ENCODE results near the gene SUPT4H1.
A peak's percentile ranks its signal among the peaks of the same experiment; 100 is the strongest.

Gene SUPT4H1

DNA sequence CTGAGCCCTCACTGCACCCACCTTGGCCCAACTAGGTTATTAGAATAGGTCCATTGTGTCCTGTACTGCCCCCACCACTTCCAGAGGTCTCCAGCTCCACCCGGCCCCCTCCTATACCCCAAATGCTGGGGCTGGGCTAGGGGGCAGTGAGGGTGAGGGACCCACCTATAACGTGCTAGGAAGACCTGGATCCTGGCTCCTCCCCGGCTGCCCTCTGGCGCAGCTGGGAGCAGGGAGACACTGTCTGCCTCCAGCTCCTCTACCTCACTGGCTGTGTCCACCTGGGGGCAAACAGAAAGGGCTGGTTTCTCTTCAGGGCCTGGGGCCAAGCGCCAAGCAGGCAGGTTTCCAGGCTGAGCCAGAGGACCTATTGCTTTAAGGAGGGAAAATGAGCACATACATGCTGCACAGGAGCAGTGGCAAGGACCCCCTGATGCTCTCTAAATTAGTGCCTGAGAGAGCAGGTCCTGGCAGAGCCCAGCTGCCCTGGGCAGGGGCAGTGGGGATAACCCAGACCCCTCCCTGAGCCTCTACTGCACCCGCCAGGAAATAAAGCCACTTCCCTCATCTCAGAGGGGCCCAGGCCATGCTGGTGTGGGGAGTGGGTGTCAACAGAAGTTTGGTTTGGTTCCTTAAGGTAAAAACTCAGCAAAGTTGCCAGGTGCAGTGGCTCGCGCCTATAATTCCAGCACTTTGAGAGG lies 35.6 kb downstream of the SUPT4H1 start:
- no peak for DNase-seq

DNA sequence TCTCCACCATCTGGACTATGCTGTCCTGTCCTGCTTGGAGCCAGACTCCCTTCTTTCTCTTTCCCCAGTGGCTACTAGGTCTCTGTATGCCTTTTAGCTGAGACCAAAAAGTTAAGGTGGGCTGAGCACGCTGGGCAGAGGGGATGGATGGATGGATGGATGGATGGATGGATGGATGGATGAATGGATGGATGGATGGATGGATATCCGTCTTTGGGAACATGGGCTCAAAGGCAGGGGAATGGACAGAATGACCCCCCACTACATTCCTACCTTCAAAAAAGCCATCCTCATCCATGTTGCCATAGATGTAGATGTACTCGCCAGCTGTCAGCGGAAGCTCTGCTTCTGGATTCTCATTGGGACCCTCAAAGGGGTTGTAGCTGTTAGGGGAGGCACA lies 36.3 kb downstream of the SUPT4H1 start:
- DNase-seq: no peak

DNA sequence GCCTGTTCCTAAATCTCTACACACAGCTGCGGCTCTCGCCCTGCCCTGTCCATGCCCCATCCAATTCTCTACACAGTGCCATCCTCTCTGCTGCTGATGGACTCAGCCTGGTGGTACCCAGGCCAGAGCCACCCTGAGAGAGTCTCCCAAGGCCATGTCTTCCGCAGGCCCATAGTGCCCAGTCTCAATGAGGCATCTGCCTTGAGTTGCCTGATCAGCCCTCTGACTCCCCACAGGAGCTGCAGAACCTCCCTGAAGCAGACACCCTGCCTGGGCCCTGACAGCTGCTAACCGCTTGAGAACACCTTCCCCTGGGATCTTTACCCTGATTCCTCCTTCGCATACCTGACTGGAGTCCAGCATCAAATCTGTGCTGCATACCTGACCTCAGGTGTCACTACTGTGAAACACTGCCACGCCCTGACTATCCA lies 36.7 kb downstream of the SUPT4H1 start:
- DNase-seq: no peak

DNA sequence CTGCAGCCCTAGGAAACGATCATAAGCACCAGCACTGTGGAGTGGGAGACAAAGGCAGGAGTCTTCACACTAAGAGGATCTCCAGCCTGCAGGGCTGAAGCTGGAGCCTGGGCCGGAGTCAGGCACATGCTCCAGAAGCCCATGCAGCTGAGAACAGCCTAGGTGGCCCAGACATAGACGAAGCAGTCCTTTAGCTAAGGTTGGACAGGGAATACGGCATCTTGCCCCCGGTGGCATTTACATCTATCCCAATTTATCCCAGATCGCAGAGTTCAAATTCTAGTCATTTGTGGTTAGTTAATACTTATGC lies 37.3 kb downstream of the SUPT4H1 start:
- DNase-seq: no peak

DNA sequence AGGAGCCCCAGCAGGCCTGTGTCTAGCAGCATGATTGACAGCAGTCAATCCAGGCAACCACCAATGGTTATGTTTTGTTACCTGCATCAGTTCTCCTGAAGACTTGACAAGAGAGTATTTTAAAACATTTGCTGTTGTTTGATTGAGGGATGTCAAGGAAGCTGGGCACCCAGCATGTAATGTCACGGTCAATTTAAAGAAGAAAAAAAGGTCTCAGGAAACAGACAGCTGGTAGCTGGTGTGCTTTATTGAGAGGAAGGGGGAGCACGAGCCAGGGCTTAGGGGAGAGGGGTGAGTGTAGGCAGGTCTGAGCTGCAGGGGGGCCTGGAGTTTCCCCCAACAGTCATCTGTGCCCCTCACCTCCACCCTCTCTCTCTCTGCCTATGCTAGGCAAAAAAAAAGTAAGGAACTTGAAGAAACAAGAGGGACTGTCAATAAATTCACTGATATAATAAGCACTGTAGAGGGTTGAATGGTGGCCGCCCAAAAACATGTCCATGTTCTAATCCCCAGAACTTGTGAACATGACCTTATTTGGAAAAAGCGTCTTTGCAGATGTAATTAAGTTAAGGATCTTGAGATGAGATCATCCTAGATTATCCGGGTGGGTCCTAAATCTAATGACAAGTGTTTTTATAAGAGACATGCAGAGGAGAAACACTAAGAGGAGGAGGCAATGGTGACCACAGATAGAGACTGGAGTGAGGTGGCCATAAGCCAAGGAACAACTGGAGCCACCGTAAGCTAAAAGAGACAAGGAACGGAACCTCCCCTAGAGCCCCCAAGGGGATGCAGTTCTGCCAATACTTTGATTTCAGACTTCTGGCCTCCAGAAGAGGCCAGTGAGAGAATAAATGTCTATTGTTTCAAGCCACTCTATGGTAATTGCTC lies 37.9 kb downstream of the SUPT4H1 start:
- DNase-seq: no peak

DNA sequence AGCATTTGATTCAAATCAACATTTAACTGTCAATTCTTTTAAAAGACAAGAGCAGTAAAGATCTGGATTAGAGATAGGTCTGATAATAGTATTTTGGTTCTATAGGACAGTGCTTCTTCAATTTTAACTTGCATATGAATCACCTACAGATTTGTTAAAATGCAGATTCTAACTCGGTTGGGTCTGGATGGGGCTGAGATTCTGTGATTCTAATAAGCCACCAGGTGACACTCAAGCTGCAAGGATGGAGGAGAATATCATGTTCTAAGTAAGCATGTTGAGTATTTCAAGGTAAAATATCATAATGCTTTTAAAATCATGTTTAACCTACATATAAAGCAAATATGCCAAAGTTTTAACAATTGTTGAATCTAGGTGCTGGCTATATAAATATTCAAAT lies 39.2 kb downstream of the SUPT4H1 start:
- DNase-seq: no peak

DNA sequence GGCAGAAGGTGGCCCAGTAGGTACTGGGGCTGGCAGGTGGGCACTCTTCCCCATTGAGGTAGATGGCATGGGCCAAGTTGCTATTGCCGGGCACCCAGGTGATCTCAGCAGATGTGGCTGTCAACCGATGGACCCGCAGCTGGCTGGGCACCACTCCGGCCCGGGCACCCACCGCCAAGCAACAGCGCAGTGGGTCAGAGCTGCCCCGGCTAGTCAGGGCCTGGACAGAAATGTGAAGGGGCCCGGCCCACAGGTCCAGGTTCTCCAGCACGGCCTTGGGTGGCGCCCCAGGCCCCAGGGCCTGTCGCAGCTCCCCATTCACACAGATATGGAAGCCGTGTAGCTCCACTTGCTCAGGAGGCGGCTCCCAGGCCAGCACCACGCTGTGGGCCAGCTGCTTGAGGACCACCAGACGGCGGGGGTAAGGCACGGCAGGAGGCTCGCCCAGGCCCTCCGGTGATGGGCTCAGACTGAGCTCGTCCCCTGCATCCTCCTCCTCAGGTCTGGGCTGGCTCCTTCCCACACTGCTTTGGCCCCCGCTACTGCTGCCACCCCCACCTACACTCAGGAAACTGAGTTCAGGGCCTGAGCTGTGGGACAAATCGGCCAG lies 39.9 kb downstream of the SUPT4H1 start:
- DNase-seq: no peak

DNA sequence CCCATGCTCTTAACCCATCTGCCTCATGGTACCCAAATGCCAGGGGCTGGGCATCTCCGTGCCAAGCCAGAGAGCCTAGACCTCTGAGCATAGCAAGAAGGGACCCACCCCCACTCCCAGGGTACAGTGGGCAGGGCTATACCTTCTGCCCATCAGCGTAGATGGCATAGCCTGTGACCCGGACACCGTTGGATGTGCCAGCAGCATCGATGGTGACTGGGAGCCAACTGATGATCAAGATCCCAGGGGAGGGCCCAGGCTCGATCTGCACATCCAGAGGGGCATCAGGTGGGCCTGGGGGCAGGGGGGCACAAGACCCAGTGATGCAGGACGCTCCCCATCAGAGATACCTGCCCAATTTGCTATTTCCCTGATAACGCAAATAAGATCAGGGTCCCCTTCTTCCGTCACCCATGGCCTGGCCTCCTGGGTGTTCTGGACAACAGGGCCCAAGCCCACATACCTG lies 40.5 kb downstream of the SUPT4H1 start:
- DNase-seq: no peak

DNA sequence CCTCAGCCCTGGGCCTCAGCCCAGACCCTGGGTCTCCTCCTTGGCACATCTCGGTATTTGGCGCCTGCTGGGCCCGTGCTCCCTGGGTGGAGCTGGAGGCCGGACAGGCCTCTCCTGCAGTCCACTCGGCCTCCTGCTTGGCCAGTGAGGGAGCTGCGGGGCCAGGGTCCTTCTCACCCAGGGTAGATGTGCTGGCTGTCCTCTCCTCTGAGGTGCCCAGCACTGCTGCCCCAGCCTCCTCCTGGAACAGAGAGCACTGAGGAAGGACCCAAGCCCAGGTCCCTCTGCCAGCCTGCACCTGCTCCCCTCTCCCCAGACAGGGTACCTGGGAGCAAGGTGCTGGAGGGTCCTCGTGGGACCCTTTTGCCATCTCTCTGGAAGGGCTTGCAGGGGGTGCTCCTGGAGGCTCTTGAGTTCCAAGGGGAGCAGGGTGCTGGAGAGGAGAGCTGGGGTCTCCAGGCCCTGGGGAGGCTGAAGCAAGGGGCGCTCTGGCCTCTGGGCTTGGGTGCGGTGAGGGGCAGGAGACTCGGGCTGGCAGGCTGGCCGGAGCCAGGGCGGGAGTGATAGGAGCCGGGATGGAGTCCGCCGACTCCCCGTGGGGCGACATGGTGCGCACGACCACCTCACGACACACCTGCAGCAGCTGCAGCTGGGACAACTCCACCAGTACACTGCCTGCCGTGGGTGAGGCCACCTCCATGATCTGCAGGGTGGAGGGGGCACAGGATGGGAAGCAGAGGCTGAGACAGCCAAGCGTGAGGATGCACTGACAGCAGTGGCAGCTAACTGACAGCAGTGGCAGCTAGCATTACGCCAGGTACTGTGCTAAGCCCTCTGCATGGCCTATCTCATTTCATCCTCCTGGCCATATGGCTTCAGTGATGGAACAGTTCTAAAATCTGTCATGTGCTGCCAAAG lies 41.2 kb downstream of the SUPT4H1 start:
- DNase-seq: no peak

DNA sequence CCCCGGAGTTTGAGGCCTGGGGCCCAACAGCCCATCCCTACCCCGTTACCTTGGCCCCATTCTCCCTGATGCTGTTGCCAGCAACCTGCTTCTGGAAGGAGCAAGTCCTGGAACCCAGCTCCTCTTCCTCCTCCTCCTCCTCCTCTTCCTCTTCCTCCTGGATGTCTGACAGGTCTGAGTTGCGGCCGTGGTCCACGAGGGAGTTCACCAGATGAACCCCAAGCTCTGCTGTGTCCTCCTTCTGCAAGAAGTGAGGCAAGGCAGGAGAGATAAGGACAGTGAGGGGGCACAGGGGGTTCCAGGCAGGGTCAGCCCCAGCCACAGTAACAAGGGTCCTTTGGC lies 42.1 kb downstream of the SUPT4H1 start:
- no peak for DNase-seq

DNA sequence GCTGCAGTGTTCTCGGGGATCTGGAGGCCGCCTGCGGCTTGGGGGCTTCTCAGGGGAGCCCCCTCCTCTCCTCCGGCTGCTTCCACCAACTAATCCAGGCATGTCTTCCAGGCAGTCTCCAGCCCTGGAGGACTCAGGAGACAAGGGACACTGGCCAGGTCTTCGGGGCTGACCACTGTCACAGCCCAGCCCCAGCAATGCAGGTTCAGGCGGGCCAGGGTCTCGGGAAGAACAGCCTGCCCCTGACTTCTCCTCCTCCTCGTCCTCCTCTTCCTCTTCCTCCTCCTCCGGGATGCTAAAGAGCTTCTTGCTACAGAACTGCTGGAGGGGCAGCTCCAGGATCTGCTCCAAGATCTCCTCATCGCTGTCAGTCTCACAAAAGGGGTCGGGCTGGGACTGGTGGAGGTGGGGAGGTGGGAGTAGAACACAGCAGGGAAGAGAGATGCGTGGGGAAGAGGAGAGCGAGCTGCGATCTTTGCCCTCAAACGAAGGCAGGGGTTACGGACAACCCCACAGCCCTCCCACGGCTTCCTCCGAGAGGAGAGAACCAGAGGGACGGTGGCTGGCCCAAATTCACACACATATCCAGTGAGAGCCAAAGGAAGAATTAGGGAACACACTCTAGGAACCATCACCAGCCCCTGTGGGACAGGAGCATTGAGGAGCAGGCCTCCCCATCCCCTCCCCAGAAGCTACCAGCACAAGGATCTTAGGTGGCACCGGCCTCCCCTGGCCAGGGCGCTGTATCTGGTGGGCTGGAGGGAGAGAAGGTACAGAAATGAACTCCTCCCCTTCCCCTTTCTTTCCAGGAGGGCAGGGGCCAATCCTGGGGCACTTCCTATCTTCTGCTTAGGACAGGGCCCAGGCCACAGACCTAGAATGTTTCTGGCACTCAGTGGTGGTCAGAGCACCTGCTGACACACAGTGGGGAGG lies 42.8 kb downstream of the SUPT4H1 start:
- DNase-seq: no peak

DNA sequence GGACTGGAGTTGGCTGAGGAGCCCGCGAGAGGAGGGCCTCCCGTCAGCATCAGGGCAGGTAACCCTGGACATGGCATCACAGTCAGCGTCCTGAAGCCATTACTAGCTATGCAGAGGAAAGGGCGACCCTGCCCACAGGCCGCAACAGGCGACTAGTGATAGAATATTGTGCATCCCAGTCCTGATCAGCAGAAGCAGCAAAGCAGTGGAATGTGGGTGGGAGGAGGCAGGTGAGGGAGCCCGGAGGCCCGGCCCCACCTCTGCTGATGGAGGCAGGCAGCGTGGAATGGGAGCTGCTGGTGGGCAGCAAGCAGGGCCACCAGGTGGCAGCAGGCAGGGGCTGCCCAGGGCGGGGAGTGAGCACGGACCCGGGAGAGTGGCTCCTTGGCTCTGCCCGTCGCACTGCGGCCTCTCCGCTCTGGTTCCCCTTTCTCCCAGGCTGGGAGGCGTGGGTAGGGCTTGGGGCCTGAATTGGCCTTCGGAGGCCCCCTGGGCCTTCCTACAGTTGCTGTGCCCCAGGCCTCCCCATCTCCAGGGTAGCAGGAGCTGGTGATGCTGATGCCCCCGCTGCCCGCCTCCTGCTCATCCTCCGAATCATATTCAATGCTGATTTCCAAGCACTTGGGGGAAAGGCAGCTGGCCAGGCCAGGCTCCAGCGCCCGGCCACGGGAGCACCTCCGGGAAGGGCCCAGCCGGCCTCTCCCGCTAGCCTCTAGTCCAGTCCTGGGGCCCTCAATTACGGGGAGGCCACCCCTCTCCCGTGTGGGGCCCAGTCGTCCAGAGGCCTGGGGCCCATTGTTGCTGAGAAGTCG lies 43.6 kb downstream of the SUPT4H1 start:
- DNase-seq: no peak

DNA sequence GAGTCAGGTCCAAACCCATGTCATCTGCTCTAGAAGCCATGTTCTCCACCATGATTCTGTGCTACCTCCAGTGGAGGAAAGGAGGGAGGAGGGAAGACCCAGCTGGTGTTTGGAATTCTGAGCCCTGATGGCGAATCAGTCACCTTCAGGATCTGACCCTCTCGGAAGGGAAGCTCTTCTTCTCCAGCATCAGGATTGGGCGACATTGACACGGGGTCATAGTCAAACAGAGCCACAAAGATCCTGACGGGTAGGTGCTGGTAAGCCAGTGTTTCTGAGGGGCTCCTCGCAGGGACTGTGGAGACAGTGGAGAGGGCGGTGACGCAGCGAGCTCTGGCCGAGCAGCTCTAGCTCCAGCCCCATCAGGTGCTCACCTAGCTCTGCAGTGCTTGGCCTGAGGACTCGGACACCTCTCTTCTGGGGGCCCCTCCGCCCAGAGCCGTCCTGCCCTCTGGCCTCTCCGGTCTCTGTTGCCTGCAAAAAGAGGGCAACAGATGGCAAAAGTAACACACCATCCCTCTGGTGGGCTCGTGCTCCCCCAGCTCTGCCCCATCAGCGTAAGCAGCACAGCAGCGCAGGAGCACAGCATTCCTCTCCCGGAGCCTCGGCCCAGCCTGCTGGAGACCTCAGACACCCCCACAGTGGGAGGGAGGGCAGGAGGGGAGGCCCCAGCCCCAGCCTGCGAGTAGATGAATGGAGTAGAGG lies 44.4 kb downstream of the SUPT4H1 start:
- no peak for DNase-seq

DNA sequence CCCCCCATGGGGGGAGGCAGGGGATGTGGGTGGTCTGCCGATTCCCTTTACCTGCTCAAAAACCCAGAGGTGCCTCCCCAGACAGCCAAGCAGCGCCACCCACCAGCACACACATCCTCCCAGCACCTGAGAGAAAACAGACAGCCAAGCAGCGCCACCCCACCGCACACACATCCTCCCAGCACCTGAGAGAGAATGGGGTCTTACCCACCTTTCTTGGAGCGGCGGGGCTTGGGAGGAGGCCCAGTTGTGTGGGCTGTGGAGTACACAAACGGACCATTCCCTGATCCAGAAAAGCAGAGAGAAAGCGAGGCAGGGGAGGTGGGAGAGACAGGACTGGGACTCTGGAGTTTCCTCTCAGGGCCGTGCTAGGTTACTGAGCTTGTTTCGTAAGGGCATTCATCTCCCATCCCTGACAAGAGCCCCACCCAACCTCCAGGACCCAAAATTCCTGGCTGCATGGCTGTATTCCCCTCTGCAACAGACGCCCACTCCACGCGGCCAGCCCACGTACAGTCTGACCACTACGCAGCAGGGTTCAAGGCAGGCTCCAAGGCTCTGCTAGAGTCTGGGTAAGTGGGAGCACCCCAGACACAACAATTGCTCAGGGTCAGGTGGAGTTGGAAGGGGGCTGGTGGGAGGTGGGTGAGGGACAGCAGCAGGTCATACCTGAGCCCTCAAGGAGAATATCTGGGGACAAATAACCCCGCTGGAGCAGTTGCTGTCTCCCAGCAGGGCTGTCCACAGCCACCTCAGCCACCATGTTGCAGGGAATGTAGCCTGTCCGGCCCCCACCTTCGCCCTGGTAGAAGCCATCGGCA lies 45.7 kb downstream of the SUPT4H1 start:
- no peak for DNase-seq

DNA sequence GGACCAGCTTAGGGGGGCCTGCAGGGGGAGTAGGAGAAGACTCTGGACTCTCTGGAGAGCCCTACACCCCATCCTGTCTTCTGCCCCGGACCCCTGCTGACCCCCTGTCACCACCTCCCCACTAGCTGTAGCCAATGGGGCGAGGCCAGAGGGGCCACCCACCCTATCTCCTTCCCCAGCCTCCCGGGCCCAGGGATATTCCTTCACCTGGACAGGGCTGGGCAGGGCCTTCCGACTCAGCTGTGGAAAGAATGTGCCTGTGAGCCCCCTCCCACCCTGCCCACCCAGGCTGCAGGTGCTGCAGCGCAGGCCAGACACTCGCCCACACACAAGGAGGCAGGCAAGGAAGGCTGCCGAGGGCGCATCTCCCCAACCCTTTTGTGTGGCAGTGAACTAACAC lies 46.4 kb downstream of the SUPT4H1 start:
- no peak for DNase-seq

DNA sequence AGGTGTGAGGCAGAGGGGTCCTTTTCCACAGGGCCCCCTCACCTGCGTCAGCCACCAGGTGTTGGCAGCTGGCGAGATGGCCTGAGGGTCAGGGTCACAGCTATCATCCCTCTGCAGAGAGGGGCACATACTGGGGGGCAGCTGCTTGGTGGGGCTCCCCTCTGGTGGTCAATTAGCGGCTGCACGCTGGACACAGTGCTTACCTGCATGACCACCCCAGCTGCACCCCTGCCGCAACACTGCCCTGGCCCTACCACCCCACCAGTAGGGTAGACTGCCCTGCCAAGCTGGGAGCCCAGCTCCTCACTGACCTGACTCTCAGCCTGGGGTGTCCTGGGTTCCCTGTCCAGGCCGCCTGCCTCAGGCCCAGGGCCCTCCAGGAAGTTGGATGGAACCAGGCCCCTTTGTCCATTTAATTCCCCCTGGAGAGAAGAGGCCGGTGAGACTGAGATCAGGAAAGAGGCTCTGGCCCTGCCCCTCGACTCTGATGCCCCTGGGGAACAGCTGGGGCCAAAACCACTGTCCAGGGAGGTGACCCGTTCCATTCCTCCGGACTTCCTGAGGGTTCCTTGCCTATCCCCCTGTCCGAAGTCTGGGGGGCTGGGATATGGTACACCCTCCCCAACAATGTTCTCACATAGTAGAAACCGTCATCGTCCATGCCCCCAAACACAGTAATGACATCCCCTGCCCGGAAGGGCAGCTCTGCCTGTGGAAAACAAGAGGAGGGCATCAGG lies 47.1 kb downstream of the SUPT4H1 start:
- no peak for DNase-seq

DNA sequence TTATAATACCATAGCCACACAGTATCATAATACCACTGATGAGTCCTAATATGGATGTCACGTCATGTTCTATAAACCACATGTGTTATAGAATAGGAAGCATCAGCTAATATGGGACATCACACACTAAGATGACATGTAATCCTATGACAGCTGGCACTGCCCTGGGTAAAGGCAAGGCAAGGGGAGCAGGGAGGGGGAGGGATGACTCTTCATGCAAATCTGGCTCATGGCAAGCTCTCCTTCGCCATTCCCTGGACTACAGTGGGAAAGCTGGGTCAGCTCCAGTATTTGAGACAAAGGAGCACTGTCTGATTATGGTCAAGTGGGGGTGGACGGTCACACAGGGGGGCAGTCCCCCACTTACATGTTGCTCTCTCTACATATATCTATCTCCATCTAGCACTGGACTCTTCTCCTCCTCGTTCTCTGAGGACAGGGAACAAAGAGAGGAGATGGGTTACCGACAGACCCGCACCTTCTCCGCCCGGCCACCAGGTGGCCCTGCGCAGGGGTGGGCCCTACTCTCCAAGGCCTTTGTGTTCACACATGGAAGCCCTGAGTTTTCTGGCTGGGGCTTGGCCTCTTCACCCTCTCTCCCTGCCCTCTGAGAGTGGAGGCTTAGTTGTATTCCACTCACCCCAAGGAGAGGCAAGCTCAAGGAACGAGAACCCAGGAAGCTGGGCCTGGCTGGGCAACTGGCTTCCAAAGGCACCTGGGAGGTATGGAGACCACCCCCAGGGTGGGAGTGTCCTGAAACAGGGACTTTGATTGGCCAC lies 47.8 kb downstream of the SUPT4H1 start:
- DNase-seq: peak; percentile 60 to 72
